ENCODE measurements around the gene MTCL1.

DNA sequence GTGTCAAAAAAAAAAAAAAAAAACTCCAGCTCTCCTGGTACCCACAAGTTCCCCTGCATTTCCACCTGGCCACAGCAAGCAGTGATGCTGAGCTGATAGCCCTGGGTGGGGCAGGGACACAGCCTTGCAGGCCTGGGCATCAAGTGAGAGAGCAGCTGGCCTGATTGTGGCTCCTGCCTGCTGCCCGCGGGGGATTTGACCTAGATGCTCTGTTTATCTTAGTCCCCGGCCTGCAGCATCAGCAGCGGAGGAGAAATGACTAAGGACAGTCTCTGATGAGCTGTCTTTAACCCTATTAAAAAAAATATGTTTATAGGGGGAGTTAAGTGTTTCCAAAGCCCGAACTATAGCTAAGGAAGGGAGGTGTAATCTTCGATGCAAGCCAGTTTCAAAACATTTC lies 102.6 kb downstream of the MTCL1 start:
- TF ChIP-seq, protein P1, sequence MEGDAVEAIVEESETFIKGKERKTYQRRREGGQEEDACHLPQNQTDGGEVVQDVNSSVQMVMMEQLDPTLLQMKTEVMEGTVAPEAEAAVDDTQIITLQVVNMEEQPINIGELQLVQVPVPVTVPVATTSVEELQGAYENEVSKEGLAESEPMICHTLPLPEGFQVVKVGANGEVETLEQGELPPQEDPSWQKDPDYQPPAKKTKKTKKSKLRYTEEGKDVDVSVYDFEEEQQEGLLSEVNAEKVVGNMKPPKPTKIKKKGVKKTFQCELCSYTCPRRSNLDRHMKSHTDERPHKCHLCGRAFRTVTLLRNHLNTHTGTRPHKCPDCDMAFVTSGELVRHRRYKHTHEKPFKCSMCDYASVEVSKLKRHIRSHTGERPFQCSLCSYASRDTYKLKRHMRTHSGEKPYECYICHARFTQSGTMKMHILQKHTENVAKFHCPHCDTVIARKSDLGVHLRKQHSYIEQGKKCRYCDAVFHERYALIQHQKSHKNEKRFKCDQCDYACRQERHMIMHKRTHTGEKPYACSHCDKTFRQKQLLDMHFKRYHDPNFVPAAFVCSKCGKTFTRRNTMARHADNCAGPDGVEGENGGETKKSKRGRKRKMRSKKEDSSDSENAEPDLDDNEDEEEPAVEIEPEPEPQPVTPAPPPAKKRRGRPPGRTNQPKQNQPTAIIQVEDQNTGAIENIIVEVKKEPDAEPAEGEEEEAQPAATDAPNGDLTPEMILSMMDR (IDR thresholded peaks at IDR 0.05; ENCODE audit: poor library complexity), result no peak
- no peak for TF ChIP-seq EZH2 (IDR thresholded peaks at IDR 0.05; ENCODE audit: borderline replicate concordance)

Data from hepatocyte (in vitro differentiated cells).